ENCODE data around the gene IGFBP7.
"Not testable (repeated sequence)": the region's sequence is repeated elsewhere in the genome, so short reads cannot be mapped to it uniquely, and the experiment has no call there.

The IGFBP7 gene

DNA sequence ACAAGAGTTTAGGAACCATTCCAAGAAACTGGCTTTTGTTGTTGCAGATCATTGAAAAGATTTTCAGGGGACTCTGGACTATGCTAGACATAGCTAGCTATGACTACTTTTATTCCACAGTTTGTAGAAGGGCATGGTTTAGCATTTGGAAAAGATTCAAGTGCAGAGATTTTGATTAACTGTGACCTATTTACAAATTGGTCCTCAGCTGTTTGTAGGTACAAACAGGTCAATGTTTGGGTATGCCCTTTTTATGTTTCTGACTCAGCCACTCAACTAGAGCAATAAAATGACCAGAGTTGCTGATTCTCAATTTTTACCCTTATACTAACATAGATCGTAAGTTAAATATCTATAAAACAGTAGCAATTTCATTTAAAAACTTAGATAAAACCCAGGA lies 46.7 kb downstream of the IGFBP7 start:
- Histone ChIP-seq H3K27me3 (ENCODE audit: control insufficient read depth, insufficient read depth, low read length, poor library complexity, severe bottlenecking) (no peaks in the 10 kb centered on the region), H3K4me3 (ENCODE audit: insufficient read depth, low read depth, low read length) (no peak overlapping the region), H3K27ac (ENCODE audit: insufficient read depth, low read depth, low read length, poor library complexity, severe bottlenecking) (no peak overlapping the region), H3K36me3 (ENCODE audit: control insufficient read depth, insufficient read depth, low read length) (no peaks in the 10 kb centered on the region), H3K9me3 (ENCODE audit: control insufficient read depth, low read length) (no peaks in the 10 kb centered on the region), H3K4me1 (ENCODE audit: control insufficient read depth, insufficient read depth, low read length) (no peaks in the 10 kb centered on the region)
- 100% methylated on average over 1 of the region's 1 CpG for WGBS, 2 experiments

DNA sequence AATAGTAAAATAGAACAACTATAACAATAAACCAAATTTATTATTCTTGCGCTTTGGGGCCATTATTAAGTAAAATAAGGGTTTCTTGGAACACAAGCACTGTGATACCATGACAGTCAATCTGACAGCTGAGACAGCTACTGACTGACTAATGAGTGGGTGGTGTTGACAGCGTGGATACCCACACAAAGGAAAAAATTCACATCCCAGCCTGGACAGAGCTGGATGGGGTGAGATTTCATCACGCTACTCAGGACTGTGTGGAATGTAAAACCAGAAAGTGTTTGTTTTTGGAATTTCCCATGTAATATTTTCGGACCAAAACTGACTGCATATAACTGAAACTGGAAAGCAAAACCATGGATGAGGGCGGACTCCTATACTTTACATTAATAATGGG lies 48.8 kb downstream of the IGFBP7 start:
- H3K4me1 ChIP-seq (ENCODE audit: control insufficient read depth, insufficient read depth, low read length), result no peaks in the 10 kb centered on the region
- no peaks in the 10 kb centered on the region for H3K27me3 ChIP-seq (ENCODE audit: control insufficient read depth, insufficient read depth, low read length, poor library complexity, severe bottlenecking)
- no peak overlapping the region for H3K4me3 ChIP-seq (ENCODE audit: insufficient read depth, low read depth, low read length)
- H3K36me3 ChIP-seq (ENCODE audit: control insufficient read depth, insufficient read depth, low read length), result no peaks in the 10 kb centered on the region
- no peaks in the 10 kb centered on the region for H3K9me3 ChIP-seq (ENCODE audit: control insufficient read depth, low read length)
- H3K27ac ChIP-seq (ENCODE audit: insufficient read depth, low read depth, low read length, poor library complexity, severe bottlenecking), result no peak overlapping the region
- WGBS, 2 experiments, result 84% methylated on average over 5 of the region's 5 CpGs

DNA sequence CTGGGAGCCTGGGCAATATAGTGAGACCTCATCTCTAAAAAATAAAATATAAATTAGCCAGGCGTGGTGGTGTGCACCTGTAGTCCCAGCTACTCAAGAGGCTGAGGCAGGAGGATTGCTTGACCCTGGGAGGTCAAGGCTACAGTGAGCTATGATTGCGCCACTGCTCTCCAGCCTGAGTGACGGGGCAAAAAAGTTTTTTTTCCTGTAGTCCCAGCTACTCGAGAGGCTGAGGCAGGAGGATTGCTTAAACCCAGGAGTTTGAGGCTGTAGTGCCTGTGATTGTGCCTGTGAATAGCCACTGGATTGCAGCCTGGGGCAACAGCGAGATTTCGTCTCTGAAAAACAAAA lies 49.5 kb downstream of the IGFBP7 start:
- WGBS, 2 experiments, result 90 to 92% methylated on average over 6 of the region's 6 CpGs
- not testable (repeated sequence) for H3K27ac ChIP-seq (ENCODE audit: insufficient read depth, low read depth, low read length, poor library complexity, severe bottlenecking); H3K27me3 ChIP-seq (ENCODE audit: control insufficient read depth, insufficient read depth, low read length, poor library complexity, severe bottlenecking); H3K4me1 ChIP-seq (ENCODE audit: control insufficient read depth, insufficient read depth, low read length); H3K4me3 ChIP-seq (ENCODE audit: insufficient read depth, low read depth, low read length); H3K36me3 ChIP-seq (ENCODE audit: control insufficient read depth, insufficient read depth, low read length); H3K9me3 ChIP-seq (ENCODE audit: control insufficient read depth, low read length)

DNA sequence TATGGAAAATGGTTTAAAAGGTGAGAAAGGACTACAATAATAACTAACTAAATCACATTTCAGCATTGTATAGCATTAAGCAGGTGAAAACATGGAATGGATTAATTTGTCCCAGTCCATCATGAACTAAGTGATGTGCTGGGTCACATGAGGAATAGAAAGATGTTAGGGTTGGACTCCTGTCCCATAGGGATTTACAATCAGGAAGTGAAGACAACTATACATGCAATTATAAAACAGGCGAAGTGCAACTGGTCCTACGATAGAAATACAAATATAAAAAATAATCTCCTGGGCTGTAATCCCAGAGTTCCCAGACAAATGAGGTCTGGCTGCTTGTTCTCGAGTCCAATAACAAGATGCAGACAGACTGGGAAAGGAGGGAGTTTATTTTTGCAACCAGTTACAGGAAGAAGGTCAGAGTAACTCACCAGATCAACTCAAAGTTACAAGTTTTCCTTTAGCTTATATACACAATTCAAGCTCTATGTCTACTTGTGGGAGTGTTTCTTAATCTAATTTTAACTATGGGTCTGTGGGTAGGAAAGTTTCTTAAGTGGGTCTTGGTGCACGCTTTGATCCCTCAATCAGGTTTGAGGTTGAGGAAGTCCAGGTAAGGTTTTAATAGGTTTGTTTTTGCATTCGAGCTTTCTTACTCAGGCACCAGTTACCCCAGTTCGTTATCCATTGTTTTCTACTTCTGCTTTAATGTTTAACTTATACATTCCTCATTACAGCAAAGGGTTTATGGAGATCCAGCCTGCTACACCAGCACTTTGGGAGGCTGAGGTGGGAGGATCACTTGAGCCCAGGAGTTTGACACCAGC lies 50.1 kb downstream of the IGFBP7 start:
- Histone ChIP-seq H3K27ac (ENCODE audit: insufficient read depth, low read depth, low read length, poor library complexity, severe bottlenecking) (no peak overlapping the region), H3K4me3 (ENCODE audit: insufficient read depth, low read depth, low read length) (no peak overlapping the region), H3K27me3 (ENCODE audit: control insufficient read depth, insufficient read depth, low read length, poor library complexity, severe bottlenecking) (no peaks in the 10 kb centered on the region), H3K36me3 (ENCODE audit: control insufficient read depth, insufficient read depth, low read length) (no peaks in the 10 kb centered on the region), H3K4me1 (ENCODE audit: control insufficient read depth, insufficient read depth, low read length) (no peaks in the 10 kb centered on the region), H3K9me3 (ENCODE audit: control insufficient read depth, low read length) (no peaks in the 10 kb centered on the region)
- 90 to 91% methylated on average over 6 of the region's 6 CpGs for WGBS, 2 experiments

DNA sequence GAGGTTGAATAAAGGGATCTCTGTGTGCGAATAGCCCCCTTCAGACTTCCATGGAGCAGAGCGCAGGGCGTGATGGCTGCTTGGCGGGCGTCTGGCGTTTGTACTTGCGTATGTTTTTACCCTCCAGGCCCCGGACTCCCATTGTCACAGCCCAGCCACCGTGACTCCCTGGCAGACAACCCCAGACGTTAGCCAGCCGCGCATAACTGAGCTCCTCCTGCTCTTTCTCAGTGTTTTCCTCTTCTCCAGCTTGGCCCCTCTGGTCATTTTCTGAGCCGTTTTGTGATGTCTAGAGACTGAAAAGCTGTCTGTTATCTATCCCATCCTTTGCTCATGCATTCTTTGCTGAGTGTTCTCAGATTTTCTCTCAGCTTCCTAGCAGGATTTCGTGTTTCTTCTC lies 54.3 kb downstream of the IGFBP7 start:
- Histone ChIP-seq H3K4me1 (ENCODE audit: control insufficient read depth, insufficient read depth, low read length) (no peaks in the 10 kb centered on the region), H3K27ac (ENCODE audit: insufficient read depth, low read depth, low read length, poor library complexity, severe bottlenecking) (no peak overlapping the region), H3K4me3 (ENCODE audit: insufficient read depth, low read depth, low read length) (no peak overlapping the region), H3K27me3 (ENCODE audit: control insufficient read depth, insufficient read depth, low read length, poor library complexity, severe bottlenecking) (no peaks in the 10 kb centered on the region), H3K9me3 (ENCODE audit: control insufficient read depth, low read length) (no peaks in the 10 kb centered on the region), H3K36me3 (ENCODE audit: control insufficient read depth, insufficient read depth, low read length) (no peaks in the 10 kb centered on the region)
- WGBS, 2 experiments, result 83 to 84% methylated on average over 14 of the region's 14 CpGs

DNA sequence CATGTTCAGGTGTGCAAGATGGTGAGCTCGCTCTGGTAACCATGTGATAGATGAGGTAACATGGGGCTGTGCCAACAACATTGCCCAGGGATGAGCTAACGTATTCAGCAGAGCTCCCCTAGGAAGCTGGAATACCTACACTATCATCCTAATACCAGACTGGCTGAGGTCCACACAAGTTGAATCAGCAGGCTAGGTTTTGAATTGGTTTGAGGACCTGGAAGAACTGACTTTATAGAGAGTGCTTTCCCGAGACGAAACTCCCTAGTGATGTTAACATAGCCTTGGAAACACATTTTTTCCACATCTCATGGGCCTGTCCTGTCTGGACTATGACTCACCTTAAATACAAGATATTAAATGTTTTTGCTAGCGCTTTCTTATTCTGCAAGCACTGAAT lies 56.7 kb downstream of the IGFBP7 start:
- no peaks in the 10 kb centered on the region for H3K4me1 ChIP-seq (ENCODE audit: control insufficient read depth, insufficient read depth, low read length)
- no peak overlapping the region for H3K4me3 ChIP-seq (ENCODE audit: insufficient read depth, low read depth, low read length)
- H3K9me3 ChIP-seq (ENCODE audit: control insufficient read depth, low read length), result no peaks in the 10 kb centered on the region
- H3K27ac ChIP-seq (ENCODE audit: insufficient read depth, low read depth, low read length, poor library complexity, severe bottlenecking), result no peak overlapping the region
- WGBS, 2 experiments, result 77 to 78% methylated on average over 5 of the region's 5 CpGs
- no peaks in the 10 kb centered on the region for H3K36me3 ChIP-seq (ENCODE audit: control insufficient read depth, insufficient read depth, low read length)
- H3K27me3 ChIP-seq (ENCODE audit: control insufficient read depth, insufficient read depth, low read length, poor library complexity, severe bottlenecking), result no peaks in the 10 kb centered on the region

DNA sequence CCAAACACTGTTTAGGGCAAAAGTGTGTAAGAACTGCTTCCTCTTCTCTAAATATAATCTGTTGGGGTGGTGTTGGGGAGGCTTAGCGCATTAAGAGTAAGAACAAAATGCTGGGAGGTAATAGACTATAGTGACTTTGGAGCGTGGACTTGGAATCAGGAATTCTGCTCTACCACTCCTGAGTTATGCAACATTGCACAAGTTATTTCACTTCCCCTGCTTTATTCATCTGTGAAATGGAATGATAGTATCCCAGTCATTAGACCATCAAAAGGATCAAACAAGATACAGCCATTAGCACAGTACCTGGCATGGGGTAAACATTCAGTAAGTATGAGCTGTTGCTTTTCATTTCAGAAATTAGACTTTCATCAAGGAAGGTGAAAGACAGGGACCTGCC lies 58.7 kb downstream of the IGFBP7 start:
- Histone ChIP-seq H3K4me3 (ENCODE audit: insufficient read depth, low read depth, low read length) (no peak overlapping the region), H3K27me3 (ENCODE audit: control insufficient read depth, insufficient read depth, low read length, poor library complexity, severe bottlenecking) (no peaks in the 10 kb centered on the region), H3K27ac (ENCODE audit: insufficient read depth, low read depth, low read length, poor library complexity, severe bottlenecking) (no peak overlapping the region), H3K4me1 (ENCODE audit: control insufficient read depth, insufficient read depth, low read length) (no peaks in the 10 kb centered on the region), H3K36me3 (ENCODE audit: control insufficient read depth, insufficient read depth, low read length) (no peaks in the 10 kb centered on the region), H3K9me3 (ENCODE audit: control insufficient read depth, low read length) (no peaks in the 10 kb centered on the region)
- WGBS, 2 experiments, result 94 to 98% methylated on average over 2 of the region's 2 CpGs

DNA sequence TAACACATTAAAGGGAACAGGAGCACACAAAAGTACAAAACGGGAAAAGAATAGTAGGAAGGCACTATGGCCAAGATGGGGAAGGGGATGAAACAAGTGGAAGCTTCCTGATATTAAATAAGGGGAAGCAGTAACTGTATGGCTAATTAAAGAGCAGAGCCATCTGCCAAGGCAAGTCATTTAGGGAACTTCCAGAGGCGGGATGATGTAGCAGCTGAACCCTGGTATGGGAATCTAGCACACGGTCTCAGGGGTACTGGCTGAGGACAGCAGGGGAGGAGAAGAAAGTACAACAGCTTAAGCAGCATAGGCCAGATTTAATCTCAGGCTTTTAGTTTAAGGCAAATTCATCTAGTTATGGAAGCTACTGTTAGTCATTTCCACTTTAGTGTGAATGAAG lies 59.1 kb downstream of the IGFBP7 start:
- WGBS, 2 experiments, result 96 to 97% methylated on average over 3 of the region's 3 CpGs
- H3K4me3 ChIP-seq (ENCODE audit: insufficient read depth, low read depth, low read length), result no peak overlapping the region
- H3K27me3 ChIP-seq (ENCODE audit: control insufficient read depth, insufficient read depth, low read length, poor library complexity, severe bottlenecking), result no peaks in the 10 kb centered on the region
- H3K4me1 ChIP-seq (ENCODE audit: control insufficient read depth, insufficient read depth, low read length), result no peaks in the 10 kb centered on the region
- no peaks in the 10 kb centered on the region for H3K9me3 ChIP-seq (ENCODE audit: control insufficient read depth, low read length)
- H3K27ac ChIP-seq (ENCODE audit: insufficient read depth, low read depth, low read length, poor library complexity, severe bottlenecking), result no peak overlapping the region
- H3K36me3 ChIP-seq (ENCODE audit: control insufficient read depth, insufficient read depth, low read length), result no peaks in the 10 kb centered on the region

DNA sequence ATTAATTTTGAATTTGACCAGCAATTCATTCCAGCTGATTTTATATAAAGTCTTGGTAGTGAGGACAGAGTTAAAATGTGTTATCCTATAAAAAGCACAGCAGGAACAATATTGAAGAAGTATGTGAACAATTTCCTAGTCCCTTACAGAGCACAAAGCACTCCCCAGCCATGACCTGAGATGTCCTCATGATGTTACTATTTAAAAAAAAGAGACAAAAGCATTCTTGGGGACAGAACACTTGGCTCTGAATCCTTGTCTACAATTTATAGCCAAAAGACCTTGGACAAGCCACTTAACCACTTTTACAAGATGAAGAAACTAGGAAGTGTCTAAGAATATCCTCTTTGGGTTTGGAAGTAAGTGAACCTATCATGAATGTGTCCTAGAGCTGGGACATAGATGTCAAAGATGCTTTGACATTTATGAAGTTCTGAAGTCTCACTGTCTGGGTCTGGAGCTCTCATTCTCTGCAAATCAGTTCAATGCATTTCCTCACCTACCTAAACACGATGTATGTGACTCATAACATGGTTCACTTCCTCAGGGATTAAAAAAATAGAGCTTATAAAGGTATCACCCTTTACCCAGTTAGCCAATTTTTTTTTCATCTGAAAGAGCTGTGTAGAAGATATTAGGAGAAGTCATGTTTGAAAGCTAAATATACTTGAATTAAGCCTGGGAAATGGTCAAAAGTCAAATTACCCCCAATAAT lies 61.4 kb downstream of the IGFBP7 start:
- Histone ChIP-seq H3K36me3 (ENCODE audit: control insufficient read depth, insufficient read depth, low read length) (no peaks in the 10 kb centered on the region), H3K4me3 (ENCODE audit: insufficient read depth, low read depth, low read length) (no peak overlapping the region), H3K27ac (ENCODE audit: insufficient read depth, low read depth, low read length, poor library complexity, severe bottlenecking) (no peak overlapping the region), H3K9me3 (ENCODE audit: control insufficient read depth, low read length) (no peaks in the 10 kb centered on the region), H3K4me1 (ENCODE audit: control insufficient read depth, insufficient read depth, low read length) (no peaks in the 10 kb centered on the region), H3K27me3 (ENCODE audit: control insufficient read depth, insufficient read depth, low read length, poor library complexity, severe bottlenecking) (no peaks in the 10 kb centered on the region)
- 0% methylated on average over 1 of the region's 1 CpG for WGBS, 2 experiments

DNA sequence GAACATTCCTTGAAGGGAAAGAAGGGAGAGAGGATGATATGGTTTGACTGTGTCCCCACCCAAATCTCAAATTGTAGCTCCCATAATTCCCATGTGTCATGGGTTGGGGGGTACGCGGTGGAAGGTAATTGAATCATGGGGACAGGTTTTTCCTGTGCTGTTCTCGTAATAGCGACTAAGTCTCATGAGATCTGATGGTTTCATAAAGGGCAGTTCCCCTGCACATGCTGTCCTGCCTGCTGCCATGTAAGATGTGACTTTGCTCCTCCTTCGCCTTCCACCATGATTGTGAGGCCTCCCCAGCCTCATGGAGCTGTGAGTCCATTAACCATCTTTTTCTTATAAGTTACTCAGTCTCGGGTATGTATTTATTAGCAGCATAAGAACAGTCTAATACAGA lies 63.1 kb downstream of the IGFBP7 start:
- not testable (repeated sequence) for H3K4me3 ChIP-seq (ENCODE audit: insufficient read depth, low read depth, low read length); H3K27me3 ChIP-seq (ENCODE audit: control insufficient read depth, insufficient read depth, low read length, poor library complexity, severe bottlenecking); H3K27ac ChIP-seq (ENCODE audit: insufficient read depth, low read depth, low read length, poor library complexity, severe bottlenecking); H3K36me3 ChIP-seq (ENCODE audit: control insufficient read depth, insufficient read depth, low read length); H3K4me1 ChIP-seq (ENCODE audit: control insufficient read depth, insufficient read depth, low read length); H3K9me3 ChIP-seq (ENCODE audit: control insufficient read depth, low read length)
- WGBS, 2 experiments, result 95 to 97% methylated on average over 6 of the region's 6 CpGs
